ENCODE measurements around the gene HOXD8.

HOXD8 gene

DNA sequence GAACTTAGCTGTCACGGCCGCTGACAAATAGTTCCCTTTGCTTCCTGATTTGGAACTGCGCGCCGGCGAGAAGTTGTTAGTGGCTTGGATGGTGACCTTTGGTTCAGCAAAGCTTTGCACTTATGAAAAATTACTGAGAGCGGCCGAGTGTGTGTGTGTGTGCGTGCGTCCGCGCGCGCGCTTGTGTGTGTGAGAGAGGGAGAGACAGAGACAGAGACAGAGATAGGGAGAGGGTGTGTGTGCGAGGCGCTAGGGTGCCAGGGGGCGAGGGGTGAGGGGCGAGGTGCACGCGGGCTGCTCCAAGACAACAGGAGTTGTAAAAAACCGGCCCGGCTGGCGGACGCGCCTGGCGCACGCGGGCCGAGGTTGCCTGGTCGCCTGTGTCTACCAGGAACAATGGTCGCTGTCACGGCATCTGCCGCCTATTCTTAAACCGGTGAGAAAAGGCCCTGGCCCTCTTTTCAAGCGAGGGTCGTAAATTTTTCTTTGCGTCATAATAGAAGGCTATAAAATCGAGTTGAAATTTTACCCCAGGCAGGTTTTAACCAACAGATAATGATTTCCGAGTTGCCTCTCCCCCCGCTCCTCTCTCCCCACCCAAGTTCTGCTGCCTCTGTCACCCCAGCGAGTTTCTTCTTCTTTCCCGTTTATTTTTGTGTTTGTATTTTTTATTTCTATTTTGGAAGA lies 28.1 kb downstream of the HOXD8 start (continued):
- peak; percentile 86 for TF ChIP-seq SP7 (tag by site-specific recombination; IDR thresholded peaks at IDR 0.05)
- no peak for TF ChIP-seq ZNF544 (tag by site-specific recombination; IDR thresholded peaks at IDR 0.05)
- TF ChIP-seq PRDM4 (tag by site-specific recombination; IDR thresholded peaks at IDR 0.05): peak; percentile 71; the same call in 1 of the 2 replicates
- no peak for TF ChIP-seq ZFP3 (tag by site-specific recombination; IDR thresholded peaks at IDR 0.05; ENCODE audit: low read depth)
- no peak for TF ChIP-seq ZNF280C (tag by site-specific recombination; IDR thresholded peaks at IDR 0.05)
- TF ChIP-seq, protein P1, sequence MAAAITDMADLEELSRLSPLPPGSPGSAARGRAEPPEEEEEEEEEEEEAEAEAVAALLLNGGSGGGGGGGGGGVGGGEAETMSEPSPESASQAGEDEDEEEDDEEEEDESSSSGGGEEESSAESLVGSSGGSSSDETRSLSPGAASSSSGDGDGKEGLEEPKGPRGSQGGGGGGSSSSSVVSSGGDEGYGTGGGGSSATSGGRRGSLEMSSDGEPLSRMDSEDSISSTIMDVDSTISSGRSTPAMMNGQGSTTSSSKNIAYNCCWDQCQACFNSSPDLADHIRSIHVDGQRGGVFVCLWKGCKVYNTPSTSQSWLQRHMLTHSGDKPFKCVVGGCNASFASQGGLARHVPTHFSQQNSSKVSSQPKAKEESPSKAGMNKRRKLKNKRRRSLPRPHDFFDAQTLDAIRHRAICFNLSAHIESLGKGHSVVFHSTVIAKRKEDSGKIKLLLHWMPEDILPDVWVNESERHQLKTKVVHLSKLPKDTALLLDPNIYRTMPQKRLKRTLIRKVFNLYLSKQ (tag by site-specific recombination; IDR thresholded peaks at IDR 0.05; ENCODE audit: borderline replicate concordance): no peak
- no peak for TF ChIP-seq ZNF214 (tag by site-specific recombination; IDR thresholded peaks at IDR 0.05; ENCODE audit: borderline replicate concordance)
- peak; percentile 92 for TF ChIP-seq ZBTB8A (tag by site-specific recombination; IDR thresholded peaks at IDR 0.05)
- no peak for TF ChIP-seq ZNF221 (tag by site-specific recombination; IDR thresholded peaks at IDR 0.05; ENCODE audit: borderline replicate concordance)
- TF ChIP-seq ZNF121 (tag by site-specific recombination; IDR thresholded peaks at IDR 0.05): no peak
- TF ChIP-seq, protein P2, sequence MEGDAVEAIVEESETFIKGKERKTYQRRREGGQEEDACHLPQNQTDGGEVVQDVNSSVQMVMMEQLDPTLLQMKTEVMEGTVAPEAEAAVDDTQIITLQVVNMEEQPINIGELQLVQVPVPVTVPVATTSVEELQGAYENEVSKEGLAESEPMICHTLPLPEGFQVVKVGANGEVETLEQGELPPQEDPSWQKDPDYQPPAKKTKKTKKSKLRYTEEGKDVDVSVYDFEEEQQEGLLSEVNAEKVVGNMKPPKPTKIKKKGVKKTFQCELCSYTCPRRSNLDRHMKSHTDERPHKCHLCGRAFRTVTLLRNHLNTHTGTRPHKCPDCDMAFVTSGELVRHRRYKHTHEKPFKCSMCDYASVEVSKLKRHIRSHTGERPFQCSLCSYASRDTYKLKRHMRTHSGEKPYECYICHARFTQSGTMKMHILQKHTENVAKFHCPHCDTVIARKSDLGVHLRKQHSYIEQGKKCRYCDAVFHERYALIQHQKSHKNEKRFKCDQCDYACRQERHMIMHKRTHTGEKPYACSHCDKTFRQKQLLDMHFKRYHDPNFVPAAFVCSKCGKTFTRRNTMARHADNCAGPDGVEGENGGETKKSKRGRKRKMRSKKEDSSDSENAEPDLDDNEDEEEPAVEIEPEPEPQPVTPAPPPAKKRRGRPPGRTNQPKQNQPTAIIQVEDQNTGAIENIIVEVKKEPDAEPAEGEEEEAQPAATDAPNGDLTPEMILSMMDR (tag by site-specific recombination; IDR thresholded peaks at IDR 0.05): peak; percentile 47; the same call in 1 of the 2 replicates
- TF ChIP-seq ZNF335 (tag by site-specific recombination; conservative IDR thresholded peaks at IDR 0.05): peak; percentile 62
- TF ChIP-seq ZNF792 (tag by site-specific recombination; IDR thresholded peaks at IDR 0.05): no peak; the same call in 1 of the 2 replicates
- peak; percentile 89 for TF ChIP-seq ZNF629 (tag by site-specific recombination; IDR thresholded peaks at IDR 0.05)
- peak; percentile 79 for TF ChIP-seq ZBTB21 (tag by site-specific recombination; IDR thresholded peaks at IDR 0.05)
- no peak for TF ChIP-seq ZNF549 (tag by site-specific recombination; IDR thresholded peaks at IDR 0.05)
- TF ChIP-seq ZNF560 (tag by site-specific recombination; IDR thresholded peaks at IDR 0.05; ENCODE audit: borderline replicate concordance): no peak
- peak; percentile 55 for TF ChIP-seq WT1 (tag by site-specific recombination; IDR thresholded peaks at IDR 0.05)
- no peak for TF ChIP-seq ZNF211 (tag by site-specific recombination; IDR thresholded peaks at IDR 0.05; ENCODE audit: low read depth)
- peak; percentile 83 for TF ChIP-seq TCF7L2 (IDR thresholded peaks at IDR 0.05; ENCODE audit: borderline replicate concordance, low read depth, low read length)
- no peak for TF ChIP-seq ZNF416 (tag by site-specific recombination; IDR thresholded peaks at IDR 0.05)
- no peak for TF ChIP-seq ZBTB10 (tag by site-specific recombination; IDR thresholded peaks at IDR 0.05)
- TF ChIP-seq ZNF302 (tag by site-specific recombination; IDR thresholded peaks at IDR 0.05; ENCODE audit: low read depth): no peak
- 0 out of 2 replicates have a peak, but pooled peaks have one; percentile 51 for TF ChIP-seq ZNF501 (tag by site-specific recombination; IDR thresholded peaks at IDR 0.05)
- TF ChIP-seq, protein P3, sequence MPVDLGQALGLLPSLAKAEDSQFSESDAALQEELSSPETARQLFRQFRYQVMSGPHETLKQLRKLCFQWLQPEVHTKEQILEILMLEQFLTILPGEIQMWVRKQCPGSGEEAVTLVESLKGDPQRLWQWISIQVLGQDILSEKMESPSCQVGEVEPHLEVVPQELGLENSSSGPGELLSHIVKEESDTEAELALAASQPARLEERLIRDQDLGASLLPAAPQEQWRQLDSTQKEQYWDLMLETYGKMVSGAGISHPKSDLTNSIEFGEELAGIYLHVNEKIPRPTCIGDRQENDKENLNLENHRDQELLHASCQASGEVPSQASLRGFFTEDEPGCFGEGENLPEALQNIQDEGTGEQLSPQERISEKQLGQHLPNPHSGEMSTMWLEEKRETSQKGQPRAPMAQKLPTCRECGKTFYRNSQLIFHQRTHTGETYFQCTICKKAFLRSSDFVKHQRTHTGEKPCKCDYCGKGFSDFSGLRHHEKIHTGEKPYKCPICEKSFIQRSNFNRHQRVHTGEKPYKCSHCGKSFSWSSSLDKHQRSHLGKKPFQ (tag by site-specific recombination; IDR thresholded peaks at IDR 0.05): 0 out of 2 replicates have a peak, but pooled peaks have one; percentile 33
